Endodermal cell (in vitro differentiated cells): ENCODE data around the gene PGC. TPM values are rescaled to one million over a fixed set of nuclear protein-coding genes. Genes with fewer than 3 reads are reported as not detected.
A peak's percentile ranks its signal among the peaks of the same experiment; 100 is the strongest.

ENCODE experiments used
- DNase-seq: peaks from one replicate; pipeline ENCODE4 v3.0.0-alpha.2; 2017
- H3K27ac ChIP-seq: 2 replicates; pipeline ENCODE4 v1.5.1; 2013; ENCODE audit warnings: mild to moderate bottlenecking, low read depth, low read length, moderate library complexity
- H3K27me3 ChIP-seq: 2 replicates; pipeline ENCODE4 v1.6.1; 2013; ENCODE audit warnings: mild to moderate bottlenecking, low read length, moderate library complexity; ENCODE audit not compliant: insufficient read depth, control insufficient read depth, poor library complexity, severe bottlenecking
- H3K36me3 ChIP-seq: 2 replicates; pipeline ENCODE4 v1.7.0; 2013; ENCODE audit warnings: mild to moderate bottlenecking, low read length, moderate library complexity; ENCODE audit not compliant: control insufficient read depth, insufficient read depth
- H3K4me1 ChIP-seq: one replicate; pipeline ENCODE4 v1.7.0; 2013; ENCODE audit warnings: low read length; ENCODE audit not compliant: control insufficient read depth, insufficient read depth
- H3K4me3 ChIP-seq: 2 replicates; pipeline ENCODE4 v1.5.1; 2013; ENCODE audit warnings: mild to moderate bottlenecking, low read length, moderate library complexity
- H3K9ac ChIP-seq: 2 replicates; pipeline ENCODE4 v1.6.1; 2013; ENCODE audit warnings: mild to moderate bottlenecking, low read length, moderate library complexity; ENCODE audit not compliant: poor library complexity, severe bottlenecking; ENCODE audit errors: extremely low read depth
- H3K9me3 ChIP-seq: 2 replicates; pipeline ENCODE4 v1.6.1; 2013; ENCODE audit warnings: mild to moderate bottlenecking, low read length, moderate library complexity; ENCODE audit not compliant: control insufficient read depth
- H3K27ac Mint-ChIP-seq: 2 replicates; pipeline ENCODE4 v1.8.0; 2020; ENCODE audit warnings: mixed read lengths
- H3K27me3 Mint-ChIP-seq: 2 replicates; pipeline ENCODE4 v1.8.0; 2021; ENCODE audit warnings: mild to moderate bottlenecking, mixed read lengths; ENCODE audit not compliant: insufficient read depth
- H3K36me3 Mint-ChIP-seq: 2 replicates; pipeline ENCODE4 v1.8.0; 2020; ENCODE audit warnings: low read depth, mixed read lengths
- H3K4me1 Mint-ChIP-seq: 2 replicates; pipeline ENCODE4 v1.8.0; 2020; ENCODE audit warnings: mixed read lengths
- H3K4me3 Mint-ChIP-seq: 2 replicates; pipeline ENCODE4 v1.8.0; 2020; ENCODE audit warnings: mild to moderate bottlenecking, moderate library complexity, mixed read lengths
- H3K9me3 Mint-ChIP-seq: 2 replicates; pipeline ENCODE4 v1.8.0; 2020; ENCODE audit warnings: mild to moderate bottlenecking, mixed read lengths
- WGBS, 2 experiments: methylation state at CpG; one replicate each; pipeline versions ENCODE4 v1.1.5 to v1.1.7; 2013; ENCODE audit warnings: missing lambda C conversion rate in 2 of 2, mixed read lengths in 1 of 2; ENCODE audit not compliant: insufficient coverage in 1 of 2, insufficient read length in 1 of 2; 5-methylcytosine and 5-hydroxymethylcytosine counted together
- total RNA-seq, 2 donors: library from RNA; stranded (reverse); fragmentation: NEBNext Ultra II Directional in 1 of 2; extraction: Animal tissue kit (Norgen Biotek cat#: 25700) in 1 of 2; gene quantifications; 2 replicates in 1 of 2; 3 replicates in 1 of 2; pipeline ENCODE4 v1.2.1, GENCODE V29; 2021
- TF ChIP-seq, protein P1 (sequence below): fragments of 200-600 bp; sonication (generic); conservative IDR thresholded peaks from 2 replicates; pipeline ENCODE4 v1.5.0; 2021; ENCODE audit warnings: antibody characterized with exemption, mild to moderate bottlenecking

PGC gene
- total RNA-seq, 2 donors from 2014 or later, result not detected

- Histone ChIP-seq H3K9me3 (no peaks in the 10 kb centered on the region), H3K4me3 (no peak overlapping the region), H3K27ac (no peak overlapping the region), H3K9ac (no peak overlapping the region), H3K36me3 (no peaks in the 10 kb centered on the region), H3K4me1 (peaks cover 1% of the 10 kb centered on the region), H3K27me3 (peaks cover 3% of the 10 kb centered on the region)
- H3K4me1 Mint-ChIP-seq, result peaks cover 17% of the 10 kb centered on the region
- 94 to 95% methylated on average over 3 of the region's 3 CpGs for WGBS, 2 experiments
- H3K4me3 Mint-ChIP-seq, result no peak overlapping the region
- TF ChIP-seq, protein P1, sequence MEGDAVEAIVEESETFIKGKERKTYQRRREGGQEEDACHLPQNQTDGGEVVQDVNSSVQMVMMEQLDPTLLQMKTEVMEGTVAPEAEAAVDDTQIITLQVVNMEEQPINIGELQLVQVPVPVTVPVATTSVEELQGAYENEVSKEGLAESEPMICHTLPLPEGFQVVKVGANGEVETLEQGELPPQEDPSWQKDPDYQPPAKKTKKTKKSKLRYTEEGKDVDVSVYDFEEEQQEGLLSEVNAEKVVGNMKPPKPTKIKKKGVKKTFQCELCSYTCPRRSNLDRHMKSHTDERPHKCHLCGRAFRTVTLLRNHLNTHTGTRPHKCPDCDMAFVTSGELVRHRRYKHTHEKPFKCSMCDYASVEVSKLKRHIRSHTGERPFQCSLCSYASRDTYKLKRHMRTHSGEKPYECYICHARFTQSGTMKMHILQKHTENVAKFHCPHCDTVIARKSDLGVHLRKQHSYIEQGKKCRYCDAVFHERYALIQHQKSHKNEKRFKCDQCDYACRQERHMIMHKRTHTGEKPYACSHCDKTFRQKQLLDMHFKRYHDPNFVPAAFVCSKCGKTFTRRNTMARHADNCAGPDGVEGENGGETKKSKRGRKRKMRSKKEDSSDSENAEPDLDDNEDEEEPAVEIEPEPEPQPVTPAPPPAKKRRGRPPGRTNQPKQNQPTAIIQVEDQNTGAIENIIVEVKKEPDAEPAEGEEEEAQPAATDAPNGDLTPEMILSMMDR, result no peak
- H3K36me3 Mint-ChIP-seq, result no peaks in the 10 kb centered on the region
- H3K9me3 Mint-ChIP-seq, result no peaks in the 10 kb centered on the region
- no peak overlapping the region for H3K27ac Mint-ChIP-seq
- H3K27me3 Mint-ChIP-seq, result peaks cover 6% of the 10 kb centered on the region
- DNase-seq, result no peak
Observed at GRCh38 chr6:41727705-41728072, 19.5 kb downstream of the PGC start.

GRCh38 chr6:41726876-41727275 lies 20.3 kb downstream of the PGC start:
- WGBS, 2 experiments, result 97% methylated on average over 6 of the region's 7 CpGs; no CpG with 5 or more reads in 1 of the 2 experiments

GRCh38 chr6:41724586-41725501 lies 22.4 kb downstream of the PGC start:
- no peaks in the 10 kb centered on the region for H3K36me3 ChIP-seq
- Mint-ChIP-seq H3K36me3 (no peaks in the 10 kb centered on the region), H3K27ac (no peak overlapping the region), H3K9me3 (no peaks in the 10 kb centered on the region), H3K4me3 (no peak overlapping the region), H3K27me3 (no peaks in the 10 kb centered on the region), H3K4me1 (peaks cover 13% of the 10 kb centered on the region)
- no peak overlapping the region for H3K27ac ChIP-seq
- H3K9me3 ChIP-seq, result no peaks in the 10 kb centered on the region
- H3K4me3 ChIP-seq, result no peak overlapping the region
- no peaks in the 10 kb centered on the region for H3K27me3 ChIP-seq
- no peak for DNase-seq
- 85 to 89% methylated on average over 7 to 13 of the region's 13 CpGs for WGBS, 2 experiments
- no peak overlapping the region for H3K9ac ChIP-seq
- H3K4me1 ChIP-seq, result no peaks in the 10 kb centered on the region
- TF ChIP-seq, protein P1, result peak; percentile 40

More at GRCh38 chr6:41726876-41727275, 20.3 kb downstream of the PGC start:
- Histone ChIP-seq H3K4me3 (no peak overlapping the region), H3K9me3 (no peaks in the 10 kb centered on the region), H3K27me3 (no peaks in the 10 kb centered on the region), H3K9ac (no peak overlapping the region), H3K4me1 (no peaks in the 10 kb centered on the region), H3K36me3 (no peaks in the 10 kb centered on the region), H3K27ac (no peak overlapping the region)
- TF ChIP-seq, protein P1, result no peak
- Mint-ChIP-seq H3K36me3 (no peaks in the 10 kb centered on the region), H3K4me3 (no peak overlapping the region), H3K9me3 (no peaks in the 10 kb centered on the region), H3K27me3 (peaks cover 4% of the 10 kb centered on the region), H3K27ac (no peak overlapping the region), H3K4me1 (peaks cover 13% of the 10 kb centered on the region)
- DNase-seq, result no peak
